AG09309 (cell line): ENCODE results near the gene SNX32.

Source experiments
- DNase-seq: peaks from one replicate; pipeline ENCODE4 v3.0.0-alpha.2; 2010; ENCODE audit warnings: low read depth
- H3K4me3 ChIP-seq: 2 replicates; pipeline ENCODE4 v1.5.1; 2011; ENCODE audit warnings: mild to moderate bottlenecking, low read depth, low read length, moderate library complexity; ENCODE audit not compliant: control insufficient read depth
- CTCF ChIP-seq: IDR thresholded peaks from 2 replicates; pipeline ENCODE4 v1.5.1; 2011; ENCODE audit warnings: mild to moderate bottlenecking, low read depth, low read length, inconsistent platforms; ENCODE audit not compliant: insufficient read depth, control insufficient read depth; ENCODE audit errors: missing control alignments

Gene SNX32

GRCh38 chr11:65854161-65854592 is 20.4 kb downstream of the SNX32 start:
- H3K4me3 ChIP-seq: no peak overlapping the region
- TF ChIP-seq CTCF: no peak
- DNase-seq: no peak

GRCh38 chr11:65854852-65855837 is 21.4 kb downstream of the SNX32 start:
- no peak overlapping the region; the same call in 1 of the 2 replicates for H3K4me3 ChIP-seq
- TF ChIP-seq CTCF: no peak
- no peak for DNase-seq

GRCh38 chr11:65855927-65856363 is 22.2 kb downstream of the SNX32 start:
- no peak for DNase-seq
- TF ChIP-seq CTCF: no peak
- peak overlapping the region; percentile 84 for H3K4me3 ChIP-seq

GRCh38 chr11:65856689-65857499 is 23.1 kb downstream of the SNX32 start:
- no peak for TF ChIP-seq CTCF
- no peak for DNase-seq
- peak overlapping the region; percentile 84 for H3K4me3 ChIP-seq

GRCh38 chr11:65857500-65857852 is 23.7 kb downstream of the SNX32 start:
- no peak for DNase-seq
- peak overlapping the region; percentile 84 for H3K4me3 ChIP-seq
- no peak for TF ChIP-seq CTCF

- no peak for TF ChIP-seq CTCF
- peak; percentile 79 for DNase-seq
- peak within 1 kb of the TSS; percentile 84 for H3K4me3 ChIP-seq
Observed at GRCh38 chr11:65857853-65858680, 24.3 kb downstream of the SNX32 start, which contains the start of gene CFL1. TSS of gene CFL1 (minus strand) at chr11:65858180. CDS start at chr11:65858099, 81 bp downstream.
